Brain microvascular endothelial cell (primary cell): ENCODE data around the gene KIAA0753.

Experiments used
- DNase-seq: peaks from one replicate; pipeline ENCODE4 v3.0.0-alpha.2; 2020
- H3K27ac ChIP-seq: fragments of 250-450 bp; sonication (Bioruptor Pico); 2 replicates; pipeline ENCODE4 v1.5.1; 2020; ENCODE audit warnings: mild to moderate bottlenecking, moderate library complexity
- H3K27me3 ChIP-seq: fragments of 250-450 bp; sonication (Bioruptor Pico); replicated peaks from 2 replicates; pipeline ENCODE4 v1.5.1; 2020; ENCODE audit warnings: mild to moderate bottlenecking
- H3K36me3 ChIP-seq: fragments of 250-450 bp; sonication (Bioruptor Pico); replicated peaks from 2 replicates; pipeline ENCODE4 v1.5.1; 2020; ENCODE audit warnings: mild to moderate bottlenecking
- H3K4me3 ChIP-seq: 2 replicates; pipeline ENCODE4 v1.5.1; 2011; ENCODE audit warnings: low read depth, mild to moderate bottlenecking, control low read depth, low read length, moderate library complexity
- in situ Hi-C: cut with HindIII; loops from 2 replicates; pipeline ENCODE4 v1.10.0; 2017; ENCODE audit warnings: low sequenced_read_pairs, low pct_ligation_motif_present
- TF ChIP-seq, protein P1 (sequence below): IDR thresholded peaks from 2 replicates; pipeline ENCODE4 v1.5.1; 2011; ENCODE audit warnings: low read depth, mild to moderate bottlenecking, moderate library complexity, low read length, control low read depth, inconsistent platforms; ENCODE audit errors: missing control alignments

The KIAA0753 gene

DNA sequence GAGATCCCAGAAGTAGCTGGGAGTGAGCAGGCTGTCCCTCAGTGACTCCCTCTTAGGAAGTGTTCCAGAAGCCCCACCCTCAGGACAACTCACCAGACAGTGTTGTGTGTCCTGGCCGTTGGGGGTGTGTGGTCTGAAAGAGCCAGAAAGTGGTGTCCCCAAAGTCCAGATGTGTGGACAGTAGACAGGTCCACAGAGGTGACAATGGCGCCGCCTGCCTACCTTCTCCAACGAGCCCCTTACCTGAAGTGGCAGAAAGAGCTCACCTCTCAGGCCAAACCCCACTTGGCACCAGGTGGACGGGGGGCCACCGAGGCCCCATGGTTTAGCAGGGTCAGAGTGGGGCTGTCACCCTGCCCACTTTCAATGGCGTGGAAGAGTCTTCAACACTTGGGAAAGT is 30.9 kb upstream of the KIAA0753 start:
- in situ Hi-C loops, result no loop called here
- Histone ChIP-seq H3K27me3 (no peaks in the 10 kb centered on the region), H3K27ac (no peak overlapping the region)

DNA sequence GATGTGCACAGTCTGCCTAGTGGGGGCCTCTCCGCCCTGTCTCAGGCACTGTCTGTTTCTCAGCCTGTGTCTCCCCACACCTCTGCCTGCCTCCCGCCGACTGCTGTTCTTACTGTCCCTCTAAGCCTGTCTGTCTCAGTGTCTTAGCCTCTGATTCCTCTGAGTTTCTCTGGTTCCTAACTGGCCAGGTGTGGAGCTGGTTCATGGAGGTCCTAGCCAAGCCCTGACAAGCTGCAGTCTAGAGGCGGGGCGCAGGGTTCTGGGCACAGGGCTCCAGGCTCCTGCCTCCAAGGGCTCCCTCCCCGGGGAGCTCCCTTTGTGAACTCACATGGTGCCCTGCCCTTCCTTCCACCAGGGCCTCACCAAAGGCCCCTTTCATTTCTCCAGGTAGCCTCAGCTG is 30.5 kb upstream of the KIAA0753 start:
- H3K4me3 ChIP-seq, result no peak overlapping the region
- no peak overlapping the region for H3K27ac ChIP-seq
- H3K36me3 ChIP-seq, result no peaks in the 10 kb centered on the region
- in situ Hi-C loops, result no loop called here
- TF ChIP-seq, protein P1, sequence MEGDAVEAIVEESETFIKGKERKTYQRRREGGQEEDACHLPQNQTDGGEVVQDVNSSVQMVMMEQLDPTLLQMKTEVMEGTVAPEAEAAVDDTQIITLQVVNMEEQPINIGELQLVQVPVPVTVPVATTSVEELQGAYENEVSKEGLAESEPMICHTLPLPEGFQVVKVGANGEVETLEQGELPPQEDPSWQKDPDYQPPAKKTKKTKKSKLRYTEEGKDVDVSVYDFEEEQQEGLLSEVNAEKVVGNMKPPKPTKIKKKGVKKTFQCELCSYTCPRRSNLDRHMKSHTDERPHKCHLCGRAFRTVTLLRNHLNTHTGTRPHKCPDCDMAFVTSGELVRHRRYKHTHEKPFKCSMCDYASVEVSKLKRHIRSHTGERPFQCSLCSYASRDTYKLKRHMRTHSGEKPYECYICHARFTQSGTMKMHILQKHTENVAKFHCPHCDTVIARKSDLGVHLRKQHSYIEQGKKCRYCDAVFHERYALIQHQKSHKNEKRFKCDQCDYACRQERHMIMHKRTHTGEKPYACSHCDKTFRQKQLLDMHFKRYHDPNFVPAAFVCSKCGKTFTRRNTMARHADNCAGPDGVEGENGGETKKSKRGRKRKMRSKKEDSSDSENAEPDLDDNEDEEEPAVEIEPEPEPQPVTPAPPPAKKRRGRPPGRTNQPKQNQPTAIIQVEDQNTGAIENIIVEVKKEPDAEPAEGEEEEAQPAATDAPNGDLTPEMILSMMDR, result no peak
- DNase-seq, result no peak
- H3K27me3 ChIP-seq, result no peaks in the 10 kb centered on the region

More for the DNA sequence above, 30.9 kb upstream of the KIAA0753 start:
- H3K36me3 ChIP-seq, result no peaks in the 10 kb centered on the region
- no peak overlapping the region for H3K4me3 ChIP-seq
- TF ChIP-seq, protein P1, result no peak
- no peak for DNase-seq

DNA sequence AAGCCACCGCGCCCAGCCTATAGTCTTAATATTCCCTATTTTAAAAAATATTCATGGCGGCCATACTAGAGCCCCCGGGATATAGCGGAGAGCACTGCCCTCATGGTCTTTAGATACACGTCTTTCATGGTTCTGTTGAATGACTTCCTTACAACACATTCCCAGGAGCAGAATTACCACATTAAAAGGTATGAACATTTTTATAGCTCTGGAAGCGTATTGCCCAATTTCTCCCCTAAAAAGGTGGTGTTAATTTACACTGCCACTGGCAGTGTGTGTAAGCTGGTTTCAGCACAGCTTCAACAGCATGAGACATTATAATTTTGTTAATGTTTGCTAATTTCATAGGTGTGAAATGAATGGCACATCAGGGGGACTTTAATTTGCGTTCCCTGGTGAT is 30.1 kb upstream of the KIAA0753 start:
- in situ Hi-C loops, result no loop called here
- no peak overlapping the region for H3K4me3 ChIP-seq
- no peak overlapping the region for H3K27ac ChIP-seq
- no peaks in the 10 kb centered on the region for H3K27me3 ChIP-seq
- H3K36me3 ChIP-seq, result no peaks in the 10 kb centered on the region
- no peak for DNase-seq
- TF ChIP-seq, protein P1, result no peak

DNA sequence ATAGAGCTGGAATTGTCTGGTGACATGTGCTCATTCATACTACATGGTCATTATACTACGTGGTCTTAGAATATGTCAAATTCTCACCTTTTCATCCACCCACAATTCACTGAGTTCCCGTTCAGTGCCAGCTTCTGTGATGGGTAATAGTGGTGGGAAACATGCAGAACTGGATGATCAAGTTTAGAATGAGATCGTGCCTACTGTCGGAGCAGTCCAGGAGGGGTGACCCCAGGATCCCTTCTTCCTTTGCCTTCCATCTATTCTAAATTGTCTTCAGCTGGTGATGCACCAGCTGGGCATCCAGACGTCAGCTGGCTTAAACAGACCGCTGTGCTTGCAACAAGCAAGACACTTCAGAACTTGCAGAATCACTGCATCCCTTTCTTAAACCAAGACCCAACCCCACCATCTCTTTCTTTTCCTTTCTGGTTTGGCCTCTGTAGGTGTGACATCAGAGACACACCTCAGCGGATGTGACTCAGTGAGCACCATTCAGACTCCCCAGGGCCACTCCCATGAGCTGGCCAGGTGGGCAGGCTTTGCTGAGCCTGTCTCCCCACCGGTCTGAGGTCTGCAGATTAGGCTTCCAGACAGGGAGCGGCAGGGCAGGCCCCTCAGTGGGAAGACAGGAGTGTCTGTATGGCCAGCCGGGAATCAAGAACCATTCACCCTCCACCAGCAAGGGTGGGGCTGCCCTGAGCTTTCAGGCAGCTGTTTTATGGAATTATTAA is 29.1 kb upstream of the KIAA0753 start:
- no peak for DNase-seq
- TF ChIP-seq, protein P1, result no peak
- H3K36me3 ChIP-seq, result no peaks in the 10 kb centered on the region
- in situ Hi-C loops, result no loop called here
- no peaks in the 10 kb centered on the region for H3K27me3 ChIP-seq
- no peak overlapping the region for H3K4me3 ChIP-seq
- H3K27ac ChIP-seq, result no peak overlapping the region

DNA sequence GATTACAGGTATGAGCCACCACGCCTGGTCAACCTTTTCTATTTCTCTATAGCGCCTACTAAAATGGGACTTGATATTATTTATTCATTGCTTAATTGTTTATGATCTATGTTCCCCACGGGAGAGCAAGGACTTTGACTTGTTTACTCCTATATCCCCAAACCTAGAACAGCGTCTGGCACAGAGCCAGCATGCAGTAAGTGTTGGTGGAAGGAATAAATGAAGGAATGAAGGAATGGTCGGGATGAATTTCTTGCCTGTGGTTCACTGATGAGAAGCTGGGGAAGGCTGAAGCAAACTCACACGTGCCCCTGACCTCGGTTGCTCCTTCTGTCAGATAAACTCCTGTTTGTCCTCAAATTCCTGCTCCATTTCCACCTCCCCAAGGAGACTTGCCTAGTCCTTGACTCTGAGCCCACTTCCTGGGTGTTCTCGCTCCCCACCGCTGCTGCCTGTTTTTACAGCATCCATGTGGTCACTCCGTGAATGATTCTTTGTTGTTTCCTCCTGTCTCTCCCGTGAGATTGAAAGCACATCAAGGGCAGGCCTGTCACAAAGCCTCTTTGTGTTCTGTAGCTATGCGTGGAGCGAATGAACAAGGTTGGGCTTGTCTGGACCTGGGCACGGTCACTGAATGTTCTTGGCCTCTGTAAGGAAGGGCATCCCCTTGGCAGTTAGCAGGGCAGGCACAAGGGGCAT is 28.4 kb upstream of the KIAA0753 start:
- Histone ChIP-seq H3K27me3 (no peaks in the 10 kb centered on the region), H3K36me3 (no peaks in the 10 kb centered on the region), H3K4me3 (no peak overlapping the region), H3K27ac (no peak overlapping the region)
- no peak for DNase-seq
- TF ChIP-seq, protein P1, result no peak
- in situ Hi-C loops, result no loop called here
